ENCODE results near the gene LILRB4. TPM values are rescaled to one million over a fixed set of nuclear protein-coding genes. Genes with fewer than 3 reads are reported as not detected.

The LILRB4 gene
- total RNA-seq, 1 experiment from 2014 or later: not detected

DNA sequence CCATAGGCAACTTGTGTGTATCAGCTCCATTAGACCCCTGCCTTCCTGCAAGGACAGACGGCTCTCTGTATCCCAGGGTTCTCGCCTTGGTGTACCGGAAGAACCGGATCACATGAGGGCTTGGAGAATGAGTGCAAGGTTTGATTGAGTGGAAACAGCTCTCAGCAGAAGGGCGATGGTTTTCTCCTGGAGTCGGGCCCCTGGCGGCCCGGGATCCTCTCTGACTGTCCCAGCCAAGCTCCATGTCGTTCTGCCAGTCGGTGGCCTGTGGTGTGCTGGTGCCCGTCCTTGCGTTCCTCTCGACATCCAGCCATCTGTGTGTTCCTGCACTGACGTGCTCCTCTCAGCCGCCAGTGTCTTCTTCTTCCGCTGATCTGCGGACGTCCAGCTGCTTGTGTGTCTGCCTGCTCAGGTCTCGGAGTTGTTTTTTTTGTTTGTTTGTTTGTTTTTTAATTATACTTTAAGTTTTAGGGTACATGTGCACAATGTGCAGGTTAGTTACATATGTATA is 16.4 kb upstream of the LILRB4 start:
- H3K4me1 Mint-ChIP-seq: no peaks in the 10 kb centered on the region
- no peak overlapping the region for H3K9ac ChIP-seq (ENCODE audit: extremely low read depth, insufficient read length, low read length)
- no peaks in the 10 kb centered on the region for H3K79me2 ChIP-seq (ENCODE audit: insufficient read depth, low read length)
- no peak overlapping the region for H4K91ac ChIP-seq (ENCODE audit: insufficient read length, low read depth, low read length)
- no peak overlapping the region for H3K56ac ChIP-seq (ENCODE audit: insufficient read length, low read depth, low read length)
- H3K27ac ChIP-seq (ENCODE audit: insufficient read length, low read depth, low read length): no peak overlapping the region
- peaks cover 4 to 12% (median 7%) of the 10 kb centered on the region in 3 experiments; a peak in 6 of 7 replicates for H3K36me3 Mint-ChIP-seq (ENCODE audit: insufficient read depth in 1 of 3, low read depth in 3 of 3)
- no peaks in the 10 kb centered on the region for H3K23me2 ChIP-seq (ENCODE audit: insufficient read length, low read depth, low read length, poor library complexity, severe bottlenecking)
- no peak overlapping the region for H3K4me2 ChIP-seq (ENCODE audit: insufficient read depth, insufficient read length, low read length)
- H2BK12ac ChIP-seq (ENCODE audit: insufficient read length, low read depth, low read length): no peak overlapping the region
- no peak for DNase-seq
- H3K27ac Mint-ChIP-seq: no peak overlapping the region
- H3K79me1 ChIP-seq (ENCODE audit: insufficient read depth, low read depth, low read length, poor library complexity, severe bottlenecking): no peaks in the 10 kb centered on the region
- H2AFZ ChIP-seq (ENCODE audit: low read length): no peak overlapping the region
- no peak overlapping the region for H2BK20ac ChIP-seq (ENCODE audit: low read depth, low read length, poor library complexity, severe bottlenecking)
- H3K9me3 ChIP-seq (ENCODE audit: control insufficient read depth, low read depth, low read length): peaks cover 59% of the 10 kb centered on the region
- no peak overlapping the region for H3K14ac ChIP-seq (ENCODE audit: insufficient read depth, low read length)
- H3K9me3 Mint-ChIP-seq: peaks cover 83 to 94% of the 10 kb centered on the region in 2 experiments
- H3T11ph ChIP-seq (ENCODE audit: low read length): no peak overlapping the region
- H3K4me1 ChIP-seq (ENCODE audit: insufficient read depth, low read length): no peaks in the 10 kb centered on the region
- H3K23ac ChIP-seq (ENCODE audit: insufficient read length, low read depth, low read length): no peak overlapping the region
- no CpG with 5 or more reads among the region's 19 CpGs for WGBS (ENCODE audit: extremely low coverage, insufficient read length, low lambda C conversion rate)
- H3K4me3 Mint-ChIP-seq: no peak overlapping the region
- no peak overlapping the region for H4K5ac ChIP-seq (ENCODE audit: insufficient read length, low read depth, low read length)
- no peak overlapping the region for H4K8ac ChIP-seq (replicated peaks; ENCODE audit: insufficient read length, low read depth, low read length)
- H3K18ac ChIP-seq (ENCODE audit: insufficient read length, low read depth, low read length): no peak overlapping the region
- peaks cover 2% of the 10 kb centered on the region; the same call in 1 of the 2 replicates for H3K27me3 Mint-ChIP-seq (ENCODE audit: low read depth)
- TF ChIP-seq, protein P1, sequence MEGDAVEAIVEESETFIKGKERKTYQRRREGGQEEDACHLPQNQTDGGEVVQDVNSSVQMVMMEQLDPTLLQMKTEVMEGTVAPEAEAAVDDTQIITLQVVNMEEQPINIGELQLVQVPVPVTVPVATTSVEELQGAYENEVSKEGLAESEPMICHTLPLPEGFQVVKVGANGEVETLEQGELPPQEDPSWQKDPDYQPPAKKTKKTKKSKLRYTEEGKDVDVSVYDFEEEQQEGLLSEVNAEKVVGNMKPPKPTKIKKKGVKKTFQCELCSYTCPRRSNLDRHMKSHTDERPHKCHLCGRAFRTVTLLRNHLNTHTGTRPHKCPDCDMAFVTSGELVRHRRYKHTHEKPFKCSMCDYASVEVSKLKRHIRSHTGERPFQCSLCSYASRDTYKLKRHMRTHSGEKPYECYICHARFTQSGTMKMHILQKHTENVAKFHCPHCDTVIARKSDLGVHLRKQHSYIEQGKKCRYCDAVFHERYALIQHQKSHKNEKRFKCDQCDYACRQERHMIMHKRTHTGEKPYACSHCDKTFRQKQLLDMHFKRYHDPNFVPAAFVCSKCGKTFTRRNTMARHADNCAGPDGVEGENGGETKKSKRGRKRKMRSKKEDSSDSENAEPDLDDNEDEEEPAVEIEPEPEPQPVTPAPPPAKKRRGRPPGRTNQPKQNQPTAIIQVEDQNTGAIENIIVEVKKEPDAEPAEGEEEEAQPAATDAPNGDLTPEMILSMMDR (conservative IDR thresholded peaks at IDR 0.05): no peak
- H4K20me1 ChIP-seq (ENCODE audit: control insufficient read depth, insufficient read depth, insufficient read length): no peaks in the 10 kb centered on the region
- H3K4ac ChIP-seq (ENCODE audit: low read depth, low read length): no peak overlapping the region
- H3K27me3 ChIP-seq (ENCODE audit: insufficient read depth, low read length): no peaks in the 10 kb centered on the region
- no peak overlapping the region for H2AK5ac ChIP-seq (ENCODE audit: insufficient read length, low read length)
- no peak overlapping the region for H2BK15ac ChIP-seq (ENCODE audit: low read depth, low read length)
- H2BK5ac ChIP-seq (ENCODE audit: insufficient read length, low read length): no peak overlapping the region
- no peak overlapping the region for H2BK120ac ChIP-seq (ENCODE audit: low read depth, low read length, poor library complexity, severe bottlenecking)

Data from H9 (cell line).